ENCODE data around the gene IRF3.
A peak's percentile ranks its signal among the peaks of the same experiment; 100 is the strongest.

Gene IRF3

DNA sequence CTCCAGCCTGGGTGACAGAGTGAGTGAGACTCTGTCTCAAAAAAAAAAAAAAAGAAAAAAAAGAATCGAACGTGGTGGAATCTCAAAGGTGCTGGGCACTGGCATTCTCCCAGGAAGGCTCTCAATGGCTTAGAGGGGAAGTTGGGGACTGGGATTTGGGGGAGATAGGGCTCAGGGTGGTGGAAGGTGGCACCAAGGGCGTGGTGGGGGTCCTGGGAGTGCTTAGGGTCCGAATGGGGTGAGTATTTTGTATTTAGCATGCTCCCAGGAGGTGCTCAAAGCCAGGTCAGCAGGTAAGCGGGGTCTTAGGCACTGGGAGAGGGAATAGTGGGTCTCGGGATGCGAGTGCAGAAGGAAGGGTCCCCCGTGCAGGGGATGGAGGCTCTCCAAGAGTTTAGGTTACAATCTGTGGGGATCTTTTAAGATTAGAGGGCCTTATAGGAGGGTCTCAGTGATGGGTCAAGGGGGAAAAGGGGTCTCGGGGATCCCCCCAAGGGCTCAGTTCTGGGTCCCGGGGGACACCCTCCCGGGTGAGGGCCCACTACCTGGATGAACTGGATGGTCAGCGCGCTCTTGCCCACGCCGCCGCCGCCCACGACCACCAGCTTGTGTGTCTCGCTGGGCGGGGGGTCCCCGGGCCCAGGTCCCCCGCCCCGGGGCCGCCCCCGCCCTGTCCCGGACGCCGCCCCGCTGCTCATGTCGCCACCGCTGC lies 26.1 kb downstream of the IRF3 start:
- H3K79me2 ChIP-seq (ENCODE audit: control insufficient read depth, insufficient read depth, low read length, poor library complexity): peaks cover 18% of the 10 kb centered on the region
- H4K12ac ChIP-seq (ENCODE audit: low read depth, low read length): peak overlapping the region; percentile 52
- peak overlapping the region; percentile 45 for H3K27ac ChIP-seq (ENCODE audit: low read depth, low read length)
- H4K91ac ChIP-seq (ENCODE audit: low read depth, low read length): peak overlapping the region; percentile 83
- H3K9ac ChIP-seq (ENCODE audit: low read length): peak overlapping the region; percentile 57
- H3K4ac ChIP-seq (ENCODE audit: low read depth, low read length): peak overlapping the region; percentile 55
- peak overlapping the region; percentile 87 for H2AK5ac ChIP-seq (ENCODE audit: low read length)
- no peak for DNase-seq
- no peak overlapping the region for H3K23ac ChIP-seq (ENCODE audit: low read length)
- no peaks in the 10 kb centered on the region for H3K9me3 ChIP-seq (ENCODE audit: insufficient read depth, low read depth, low read length)
- H2AFZ ChIP-seq (ENCODE audit: insufficient read depth, low read length, poor library complexity): no peak overlapping the region
- peak overlapping the region; percentile 78 for H3K14ac ChIP-seq (ENCODE audit: low read length)
- H3K4me3 ChIP-seq (ENCODE audit: low read depth, low read length): peak overlapping the region; percentile 73
- H2BK5ac ChIP-seq (ENCODE audit: low read depth, low read length, poor library complexity): no peak overlapping the region
- peak overlapping the region; percentile 66 for H2BK120ac ChIP-seq (ENCODE audit: insufficient read depth, low read length, poor library complexity)
- H3K4me1 ChIP-seq (ENCODE audit: control insufficient read depth in 1 of 2, insufficient read depth in 2 of 2, low read length in 2 of 2): peaks cover 13 to 30% of the 10 kb centered on the region in 2 experiments
- peak overlapping the region; percentile 64 for H4K8ac ChIP-seq (ENCODE audit: low read depth, low read length)
- WGBS (ENCODE audit: extremely low coverage, insufficient coverage, insufficient read length): no CpG with 5 or more reads among the region's 31 CpGs
- H3K36me3 ChIP-seq (ENCODE audit: control insufficient read depth in 1 of 2, insufficient read depth in 2 of 2, low read length in 2 of 2): peaks cover 3 to 8% of the 10 kb centered on the region in 2 experiments
- no peaks in the 10 kb centered on the region for H3K27me3 ChIP-seq (ENCODE audit: insufficient read depth, low read length)
- peak overlapping the region; percentile 54 for H3K18ac ChIP-seq (ENCODE audit: low read length)
- peak overlapping the region; percentile 41 for H2BK12ac ChIP-seq (ENCODE audit: low read length)
- H3K79me1 ChIP-seq (ENCODE audit: low read length): peaks cover 25% of the 10 kb centered on the region
- peak overlapping the region; percentile 85 for H3K4me2 ChIP-seq (ENCODE audit: low read length)

DNA sequence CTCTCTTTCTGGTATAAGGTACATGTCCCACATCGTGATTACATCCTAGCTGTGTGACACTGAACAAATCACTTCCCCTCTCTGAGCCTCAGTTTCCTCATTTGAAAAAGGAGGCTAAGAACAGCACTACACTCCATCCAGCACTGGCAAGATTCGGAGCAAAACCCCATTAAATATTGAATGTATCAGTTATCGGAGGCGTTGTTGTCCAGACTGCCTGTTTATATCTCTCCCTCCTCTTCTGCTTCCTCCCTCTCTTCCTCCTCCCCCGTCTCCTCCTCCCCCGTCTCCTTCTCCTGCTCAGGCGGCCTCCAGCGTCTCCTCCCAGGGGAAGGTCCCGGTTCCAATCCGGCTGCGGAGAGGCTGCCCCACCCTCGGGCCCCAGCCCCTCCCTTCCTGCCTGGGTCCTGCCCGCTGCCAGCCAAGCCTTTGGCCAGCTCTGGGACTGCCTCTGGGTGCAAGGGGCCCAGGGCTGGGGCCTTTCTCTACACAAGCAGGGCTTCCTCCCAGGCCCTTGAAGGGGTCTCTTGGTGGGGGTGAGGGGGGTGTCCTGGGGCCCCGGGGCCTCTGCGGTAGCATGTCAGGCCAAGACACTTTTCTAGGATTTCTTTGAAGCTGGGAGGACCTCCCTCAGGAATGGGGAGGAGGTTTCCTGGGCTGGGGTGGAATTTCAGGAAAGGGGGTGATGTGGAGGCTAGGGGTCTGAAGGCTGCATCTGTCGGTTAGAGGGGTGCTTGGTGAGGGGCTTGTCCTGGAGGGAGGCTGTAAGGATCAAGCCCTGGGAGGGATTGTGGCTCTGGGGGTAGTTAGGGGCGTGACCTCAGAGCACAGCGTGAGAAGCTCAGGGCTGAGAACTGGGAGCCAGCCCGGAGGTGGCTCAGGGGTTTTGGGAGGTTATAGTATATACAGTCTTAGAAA lies 27.6 kb downstream of the IRF3 start:
- peak overlapping the region; percentile 43 for H3K4me2 ChIP-seq (ENCODE audit: low read length)
- DNase-seq: peak; percentile 63 to 73
- no peak overlapping the region for H3K23ac ChIP-seq (ENCODE audit: low read length)
- no peak overlapping the region for H2BK5ac ChIP-seq (ENCODE audit: low read depth, low read length, poor library complexity)
- H2BK120ac ChIP-seq (ENCODE audit: insufficient read depth, low read length, poor library complexity): peak overlapping the region; percentile 30
- peaks cover 13 to 29% of the 10 kb centered on the region in 2 experiments for H3K4me1 ChIP-seq (ENCODE audit: control insufficient read depth in 1 of 2, insufficient read depth in 2 of 2, low read length in 2 of 2)
- H2AFZ ChIP-seq (ENCODE audit: insufficient read depth, low read length, poor library complexity): peak overlapping the region; percentile 44
- no peak overlapping the region for H3K18ac ChIP-seq (ENCODE audit: low read length)
- no peaks in the 10 kb centered on the region for H3K9me3 ChIP-seq (ENCODE audit: insufficient read depth, low read depth, low read length)
- H3K14ac ChIP-seq (ENCODE audit: low read length): peak overlapping the region; percentile 68
- no CpG with 5 or more reads among the region's 19 CpGs for WGBS (ENCODE audit: extremely low coverage, insufficient coverage, insufficient read length)
- peak overlapping the region; percentile 52 for H4K8ac ChIP-seq (ENCODE audit: low read depth, low read length)
- H2BK12ac ChIP-seq (ENCODE audit: low read length): no peak overlapping the region
- no peaks in the 10 kb centered on the region for H3K27me3 ChIP-seq (ENCODE audit: insufficient read depth, low read length)
- peaks cover 0 to 7% of the 10 kb centered on the region in 2 experiments for H3K36me3 ChIP-seq (ENCODE audit: control insufficient read depth in 1 of 2, insufficient read depth in 2 of 2, low read length in 2 of 2)
- no peak overlapping the region for H4K12ac ChIP-seq (ENCODE audit: low read depth, low read length)
- H4K91ac ChIP-seq (ENCODE audit: low read depth, low read length): peak overlapping the region; percentile 58
- H3K4ac ChIP-seq (ENCODE audit: low read depth, low read length): no peak overlapping the region
- peaks cover 11% of the 10 kb centered on the region for H3K79me2 ChIP-seq (ENCODE audit: control insufficient read depth, insufficient read depth, low read length, poor library complexity)
- H2AK5ac ChIP-seq (ENCODE audit: low read length): no peak overlapping the region
- no peak overlapping the region for H3K9ac ChIP-seq (ENCODE audit: low read length)
- H3K4me3 ChIP-seq (ENCODE audit: low read depth, low read length): no peak overlapping the region
- peaks cover 25% of the 10 kb centered on the region for H3K79me1 ChIP-seq (ENCODE audit: low read length)
- peak overlapping the region; percentile 8 for H3K27ac ChIP-seq (ENCODE audit: low read depth, low read length)

DNA sequence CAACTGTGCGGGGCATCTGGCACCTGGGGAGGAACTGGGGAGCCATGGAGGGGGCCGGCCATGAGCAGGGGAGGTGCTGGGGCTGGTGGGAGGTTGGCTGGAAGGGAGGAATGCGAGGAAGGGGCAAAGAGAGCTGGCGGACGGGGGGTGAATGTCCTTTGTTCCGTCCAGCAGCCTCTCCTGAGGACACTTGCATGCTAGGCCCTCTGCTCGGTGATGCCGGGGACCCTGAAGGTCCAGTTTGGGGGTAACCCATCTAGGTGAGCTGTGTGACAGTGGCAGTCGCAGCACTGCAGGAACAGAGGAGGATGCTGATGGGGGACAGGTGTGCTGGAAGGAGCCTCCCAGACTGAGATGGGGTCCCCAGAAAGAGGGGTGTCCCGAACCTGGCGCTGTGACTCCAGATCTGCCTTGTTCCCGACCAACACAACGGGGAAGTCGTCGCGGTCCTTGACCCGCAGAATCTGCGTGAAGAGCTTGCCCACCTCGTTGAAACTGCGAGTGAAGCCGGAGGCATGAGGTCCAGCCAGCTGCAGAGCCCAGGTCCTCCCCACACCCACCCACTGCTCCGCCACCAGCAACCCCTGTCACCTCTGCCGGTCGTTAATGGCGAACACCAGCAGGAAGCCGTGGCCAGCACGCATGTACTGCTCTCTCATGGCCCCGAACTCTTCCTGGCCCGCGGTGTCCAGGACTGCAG lies 29.3 kb downstream of the IRF3 start:
- no peak overlapping the region for H2BK5ac ChIP-seq (ENCODE audit: low read depth, low read length, poor library complexity)
- no peak overlapping the region for H4K91ac ChIP-seq (ENCODE audit: low read depth, low read length)
- H3K27me3 ChIP-seq (ENCODE audit: insufficient read depth, low read length): no peaks in the 10 kb centered on the region
- H3K18ac ChIP-seq (ENCODE audit: low read length): no peak overlapping the region
- no peak overlapping the region for H2AK5ac ChIP-seq (ENCODE audit: low read length)
- H4K8ac ChIP-seq (ENCODE audit: low read depth, low read length): no peak overlapping the region
- H2AFZ ChIP-seq (ENCODE audit: insufficient read depth, low read length, poor library complexity): no peak overlapping the region
- peaks cover 0 to 7% of the 10 kb centered on the region in 2 experiments for H3K36me3 ChIP-seq (ENCODE audit: control insufficient read depth in 1 of 2, insufficient read depth in 2 of 2, low read length in 2 of 2)
- no peak overlapping the region for H3K4ac ChIP-seq (ENCODE audit: low read depth, low read length)
- no peak overlapping the region for H2BK120ac ChIP-seq (ENCODE audit: insufficient read depth, low read length, poor library complexity)
- no peak for DNase-seq
- H3K14ac ChIP-seq (ENCODE audit: low read length): no peak overlapping the region
- no CpG with 5 or more reads among the region's 30 CpGs for WGBS (ENCODE audit: extremely low coverage, insufficient coverage, insufficient read length)
- no peak overlapping the region for H4K12ac ChIP-seq (ENCODE audit: low read depth, low read length)
- peaks cover 18% of the 10 kb centered on the region for H3K79me1 ChIP-seq (ENCODE audit: low read length)
- H3K4me1 ChIP-seq (ENCODE audit: control insufficient read depth in 1 of 2, insufficient read depth in 2 of 2, low read length in 2 of 2): peaks cover 13 to 25% of the 10 kb centered on the region in 2 experiments
- no peak overlapping the region for H2BK12ac ChIP-seq (ENCODE audit: low read length)
- peaks cover 4% of the 10 kb centered on the region for H3K79me2 ChIP-seq (ENCODE audit: control insufficient read depth, insufficient read depth, low read length, poor library complexity)
- no peak overlapping the region for H3K4me2 ChIP-seq (ENCODE audit: low read length)
- H3K4me3 ChIP-seq (ENCODE audit: low read depth, low read length): no peak overlapping the region
- H3K9ac ChIP-seq (ENCODE audit: low read length): no peak overlapping the region
- no peaks in the 10 kb centered on the region for H3K9me3 ChIP-seq (ENCODE audit: insufficient read depth, low read depth, low read length)
- no peak overlapping the region for H3K23ac ChIP-seq (ENCODE audit: low read length)
- H3K27ac ChIP-seq (ENCODE audit: low read depth, low read length): no peak overlapping the region

DNA sequence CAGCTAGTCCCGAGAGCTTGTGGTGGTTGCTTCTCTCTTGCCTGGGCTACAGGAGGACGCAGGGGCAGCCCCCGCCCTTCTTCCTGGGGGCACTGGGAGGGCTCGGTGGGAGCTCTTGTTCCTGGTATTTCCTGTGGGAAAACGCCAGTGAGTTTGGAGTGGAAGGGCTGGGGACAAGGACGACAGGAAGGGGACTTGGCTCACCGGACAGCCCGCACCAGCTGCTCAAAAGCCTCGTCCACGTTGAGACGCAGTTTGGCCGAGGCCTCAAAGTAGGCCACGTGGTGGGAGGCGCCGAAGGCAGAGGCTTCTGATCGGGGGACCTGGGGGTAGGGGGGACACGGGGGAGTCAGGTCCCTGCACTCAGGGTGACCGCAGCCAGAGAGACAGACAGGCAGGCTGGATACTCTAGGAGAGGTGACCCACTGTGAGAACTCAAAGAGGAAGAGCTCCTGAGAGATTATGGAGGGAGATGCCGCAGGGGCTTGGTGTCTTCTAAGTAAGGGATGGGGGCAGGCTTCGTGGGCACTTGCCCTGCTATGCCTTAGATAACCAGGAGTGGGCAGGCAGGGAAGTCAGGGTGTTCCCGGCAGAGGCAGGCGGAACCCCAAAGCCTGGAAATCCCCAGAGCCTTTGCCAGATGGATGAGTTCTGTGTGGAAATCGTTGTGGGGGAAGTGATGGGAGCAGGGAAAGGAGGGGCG lies 30.0 kb downstream of the IRF3 start:
- H2BK5ac ChIP-seq (ENCODE audit: low read depth, low read length, poor library complexity): no peak overlapping the region
- H4K12ac ChIP-seq (ENCODE audit: low read depth, low read length): no peak overlapping the region
- no peak overlapping the region for H2BK120ac ChIP-seq (ENCODE audit: insufficient read depth, low read length, poor library complexity)
- H3K18ac ChIP-seq (ENCODE audit: low read length): no peak overlapping the region
- H3K79me1 ChIP-seq (ENCODE audit: low read length): peaks cover 11% of the 10 kb centered on the region
- H4K91ac ChIP-seq (ENCODE audit: low read depth, low read length): no peak overlapping the region
- H4K8ac ChIP-seq (ENCODE audit: low read depth, low read length): no peak overlapping the region
- H3K4me2 ChIP-seq (ENCODE audit: low read length): no peak overlapping the region
- DNase-seq: no peak
- H3K9ac ChIP-seq (ENCODE audit: low read length): no peak overlapping the region
- H3K9me3 ChIP-seq (ENCODE audit: insufficient read depth, low read depth, low read length): no peaks in the 10 kb centered on the region
- H3K27me3 ChIP-seq (ENCODE audit: insufficient read depth, low read length): no peaks in the 10 kb centered on the region
- H2AK5ac ChIP-seq (ENCODE audit: low read length): peak overlapping the region; percentile 25
- H3K36me3 ChIP-seq (ENCODE audit: control insufficient read depth in 1 of 2, insufficient read depth in 2 of 2, low read length in 2 of 2): peaks cover 0 to 7% of the 10 kb centered on the region in 2 experiments
- no peak overlapping the region for H2BK12ac ChIP-seq (ENCODE audit: low read length)
- no CpG with 5 or more reads among the region's 24 CpGs for WGBS (ENCODE audit: extremely low coverage, insufficient coverage, insufficient read length)
- no peak overlapping the region for H3K27ac ChIP-seq (ENCODE audit: low read depth, low read length)
- H3K4ac ChIP-seq (ENCODE audit: low read depth, low read length): no peak overlapping the region
- no peak overlapping the region for H3K23ac ChIP-seq (ENCODE audit: low read length)
- no peak overlapping the region for H3K4me3 ChIP-seq (ENCODE audit: low read depth, low read length)
- H3K79me2 ChIP-seq (ENCODE audit: control insufficient read depth, insufficient read depth, low read length, poor library complexity): peaks cover 2% of the 10 kb centered on the region
- H3K14ac ChIP-seq (ENCODE audit: low read length): no peak overlapping the region
- H3K4me1 ChIP-seq (ENCODE audit: control insufficient read depth in 1 of 2, insufficient read depth in 2 of 2, low read length in 2 of 2): peaks cover 10 to 20% of the 10 kb centered on the region in 2 experiments
- H2AFZ ChIP-seq (ENCODE audit: insufficient read depth, low read length, poor library complexity): no peak overlapping the region

All from trophoblast cell (in vitro differentiated cells and primary cell).